A549 (cell line): ENCODE results near the gene ANTXR1. TPM values are rescaled to one million over a fixed set of nuclear protein-coding genes. Genes with fewer than 3 reads are reported as not detected.

ENCODE experiments used
- ATAC-seq, 2 experiments: fragments of 200-7000 bp in 1 of 2; fragments of >200 bp in 1 of 2; cut with Nextera tagmentation in 1 of 2; cut with Tn5 transposase in 1 of 2; 3 replicates each; pipeline versions ENCODE4 v1.8.0 to v1.9.1; 2018 to 2020; ENCODE audit warnings: mild to moderate bottlenecking in 1 of 2, moderate library complexity in 1 of 2
- CTCF ChIA-PET: fragments of 300-600 bp; sonication (Branson Sonifier 250); formaldehyde crosslinking; extraction: SDS; loops from one replicate; lab custom pipeline; 2021; ENCODE audit warnings: antibody characterized with exemption, inconsistent platforms; lab: Yijun Ruan, JAX
- POLR2A ChIA-PET: fragments of 350-600 bp; formaldehyde crosslinking; extraction: SDS; loops from one replicate; lab custom pipeline; 2021; ENCODE audit warnings: antibody characterized with exemption, inconsistent platforms; lab: Yijun Ruan, JAX
- DNase-seq, 2 experiments: peaks; one replicate each; pipeline versions ENCODE4 v3.0.0 to v3.0.0-alpha.2; 2011 to 2016; ENCODE audit warnings: low read depth in 1 of 2, low spot score in 1 of 2
- FAIRE-seq: peaks from 2 replicates; lab custom pipeline; 2011; peaks lifted over from hg19 to GRCh38; lab: Jason Lieb, UNC
- H3K27ac ChIP-seq, 2 experiments: fragments of >200 bp; sonication (Bioruptor Twin); formaldehyde crosslinking; 3 replicates each; pipeline ENCODE4 v1.5.1; 2016 to 2017
- H3K4me1 ChIP-seq: fragments of >200 bp; sonication (Bioruptor Twin); formaldehyde crosslinking; 3 replicates; pipeline ENCODE4 v1.6.1; 2016
- H3K4me2 ChIP-seq: fragments of >200 bp; sonication (Bioruptor Twin); formaldehyde crosslinking; 3 replicates; pipeline ENCODE4 v1.6.1; 2016
- H3K4me3 ChIP-seq: fragments of >200 bp; sonication (Bioruptor Twin); formaldehyde crosslinking; 3 replicates; pipeline ENCODE4 v1.5.1; 2016
- H3K9me3 ChIP-seq: fragments of >200 bp; sonication (Bioruptor Twin); formaldehyde crosslinking; 3 replicates; pipeline ENCODE4 v1.6.1; 2016
- ATOH8 ChIP-seq: fragments of 250-450 bp; sonication (Bioruptor Pico); IDR thresholded peaks from 2 replicates; pipeline ENCODE4 v1.5.0; 2020; ENCODE audit warnings: low read depth, mild to moderate bottlenecking, moderate library complexity
- CBX2 ChIP-seq: fragments of 200-600 bp; sonication (generic); IDR thresholded peaks from 2 replicates; pipeline ENCODE4 v1.6.1; 2016; ENCODE audit warnings: low read depth, mild to moderate bottlenecking, borderline replicate concordance
- CHD4 ChIP-seq: fragments of 200-600 bp; sonication (generic); IDR thresholded peaks from 2 replicates; pipeline ENCODE4 v1.6.1; 2016; ENCODE audit warnings: antibody characterized with exemption, mild to moderate bottlenecking, borderline replicate concordance
- CTCF ChIP-seq: fragments of >200 bp; sonication (Bioruptor Twin); formaldehyde crosslinking; IDR thresholded peaks from 3 replicates; pipeline ENCODE4 v1.5.1; 2016
- ELK1 ChIP-seq: fragments of 150-350 bp; IDR thresholded peaks from 2 replicates; pipeline ENCODE4 v1.6.1; 2014; ENCODE audit warnings: low read depth, mild to moderate bottlenecking, low read length
- FOSB ChIP-seq: fragments of 250-450 bp; sonication (Bioruptor Pico); IDR thresholded peaks from 2 replicates; pipeline ENCODE4 v1.5.0; 2020; ENCODE audit warnings: mild to moderate bottlenecking, moderate library complexity
- FOSL2 ChIP-seq, 2 experiments: fragments of 450-650 bp in 1 of 2; fragments of >200 bp in 1 of 2; sonication (Bioruptor Twin) in 1 of 2; formaldehyde crosslinking; IDR thresholded peaks; 2 replicates each; pipeline versions ENCODE4 v1.5.0 to v1.6.1; 2016 to 2020; ENCODE audit warnings: mild to moderate bottlenecking in 1 of 2, moderate library complexity in 1 of 2
- HEYL ChIP-seq: fragments of 250-450 bp; sonication (Bioruptor Pico); IDR thresholded peaks from 2 replicates; pipeline ENCODE4 v1.8.0; 2021; ENCODE audit warnings: mild to moderate bottlenecking, moderate library complexity
- HMGXB4 ChIP-seq: fragments of 250-450 bp; sonication (Bioruptor Pico); IDR thresholded peaks from 2 replicates; pipeline ENCODE4 v1.5.0; 2021; ENCODE audit warnings: mild to moderate bottlenecking, moderate library complexity, borderline replicate concordance
- HOXB5 ChIP-seq: fragments of 250-450 bp; sonication (Bioruptor Pico); IDR thresholded peaks from 2 replicates; pipeline ENCODE4 v1.5.0; 2020; ENCODE audit warnings: mild to moderate bottlenecking, moderate library complexity
- JUN ChIP-seq, 2 experiments: fragments of >200 bp; sonication (Bioruptor Twin); formaldehyde crosslinking; IDR thresholded peaks; 2 replicates in 1 of 2; 3 replicates in 1 of 2; pipeline ENCODE4 v1.6.1; 2016 to 2017
- MAFK ChIP-seq: fragments of 450-650 bp; IDR thresholded peaks from 2 replicates; pipeline ENCODE4 v1.6.1; 2014; ENCODE audit not compliant: partially characterized antibody
- MAZ ChIP-seq: fragments of 150-350 bp; IDR thresholded peaks from 2 replicates; pipeline ENCODE4 v1.6.1; 2014; ENCODE audit warnings: antibody characterized with exemption, low read depth, low read length, borderline replicate concordance
- MYC ChIP-seq: IDR thresholded peaks from 2 replicates; pipeline ENCODE4 v1.6.1; 2012; ENCODE audit warnings: mild to moderate bottlenecking, inconsistent platforms, low read length, improper control_type of control experiment, borderline replicate concordance
- NPAS2 ChIP-seq: fragments of 250-450 bp; sonication (Bioruptor Pico); IDR thresholded peaks from 2 replicates; pipeline ENCODE4 v1.8.0; 2022; ENCODE audit warnings: mild to moderate bottlenecking, moderate library complexity, borderline replicate concordance
- PBX3 ChIP-seq: IDR thresholded peaks from 2 replicates; pipeline ENCODE4 v1.6.1; 2012
- RARB ChIP-seq: fragments of 250-450 bp; sonication (Bioruptor Pico); IDR thresholded peaks from 2 replicates; pipeline ENCODE4 v1.8.0; 2021; ENCODE audit warnings: mild to moderate bottlenecking, moderate library complexity
- SREBF2 ChIP-seq: fragments of 450-650 bp; IDR thresholded peaks from 2 replicates; pipeline ENCODE4 v1.6.1; 2014; ENCODE audit warnings: mild to moderate bottlenecking, moderate library complexity
- TP53 ChIP-seq: fragments of 250-450 bp; sonication (Bioruptor Pico); IDR thresholded peaks from 2 replicates; pipeline ENCODE4 v1.5.0; 2021; ENCODE audit warnings: mild to moderate bottlenecking, moderate library complexity
- ZSCAN20 ChIP-seq: fragments of 250-450 bp; sonication (Bioruptor Pico); IDR thresholded peaks from 2 replicates; pipeline ENCODE4 v1.8.0; 2022; ENCODE audit warnings: mild to moderate bottlenecking, moderate library complexity
- WGBS: methylation state at CpG from one replicate; pipeline ENCODE4 v1.1.6; 2017; ENCODE audit errors: missing lambda C conversion rate; 5-methylcytosine and 5-hydroxymethylcytosine counted together
- polyA plus RNA-seq, 4 experiments: library from polyadenylated mRNA; depleted of rRNA in 3 of 4; stranded (reverse); fragments of >200 nt; fragmentation: RNase III in 1 of 4; extraction: RNeasy Plus Mini Kit Qiagen cat#74134 plus additional on column Dnase treatment in 1 of 4; gene quantifications; 2 replicates in 3 of 4; 3 replicates in 1 of 4; pipeline ENCODE4 v1.2.3, GENCODE V29; 2011 to 2017

ANTXR1 gene
- polyA plus RNA-seq, 2 of the 4 experiments (the other 2 are of a cell fraction), result 161 to 194 TPM

- 88% methylated on average over 7 of the region's 7 CpGs for WGBS
- CTCF ChIA-PET, result interaction anchor here (0.7 to 2.1 kb wide), 8 partner anchors 11 to 424 kb away, joined by 3 to 8 read pairs (median 5); no protein-coding TSS in a partner anchor
- H3K27ac ChIP-seq, result no peak overlapping the region
Observed at GRCh38 chr2:69175790-69176715, 163.1 kb downstream of the ANTXR1 start.

More at GRCh38 chr2:69175790-69176715, 163.1 kb downstream of the ANTXR1 start:
- no peaks in the 10 kb centered on the region for H3K9me3 ChIP-seq
- POLR2A ChIA-PET, result interaction anchor here (0.6 kb wide), 1 partner anchor 16 kb away, joined by 4 read pairs; no protein-coding TSS in a partner anchor
- no peak overlapping the region for H3K4me2 ChIP-seq
- H3K4me3 ChIP-seq, result no peak overlapping the region
- TF ChIP-seq MAZ, result no peak
- no peak for TF ChIP-seq RARB (CRISPR knock-in tag)
- TF ChIP-seq CHD4, result no peak
- TF ChIP-seq JUN (IDR thresholded peaks at IDR 0.05), result no peak
- TF ChIP-seq MAFK, result no peak
- TF ChIP-seq NPAS2 (CRISPR knock-in tag), result no peak
- TF ChIP-seq FOSB (CRISPR knock-in tag), result no peak
- TF ChIP-seq TP53 (CRISPR knock-in tag), result no peak
- no peak for TF ChIP-seq HMGXB4
- TF ChIP-seq MYC, result no peak
- no peak for TF ChIP-seq PBX3
- TF ChIP-seq ELK1, result no peak
- TF ChIP-seq HOXB5, result no peak
- no peak for TF ChIP-seq SREBF2
- no peak for TF ChIP-seq ZSCAN20 (CRISPR knock-in tag)
- TF ChIP-seq HEYL (CRISPR knock-in tag), result no peak
- TF ChIP-seq CBX2, result no peak
- no peak for TF ChIP-seq FOSL2 (IDR thresholded peaks at IDR 0.05)
- TF ChIP-seq FOSL2 (CRISPR knock-in tag; IDR thresholded peaks at IDR 0.05), result no peak
- no peak for TF ChIP-seq CTCF
- TF ChIP-seq ATOH8, result no peak
- TF ChIP-seq, all 56 proteins: peak for 0
- H3K4me1 ChIP-seq, result peaks cover 23% of the 10 kb centered on the region
- DNase-seq (no peak), ATAC-seq (no peak), FAIRE-seq (no peak)
